Neuronal stem cell (in vitro differentiated cells): ENCODE results near the gene TNS1.
A peak's percentile ranks its signal among the peaks of the same experiment; 100 is the strongest.

Source experiments
- DNase-seq: peaks from one replicate; pipeline ENCODE4 v3.0.0-alpha.2; 2013; ENCODE audit warnings: low spot score
- H2AFZ ChIP-seq: one replicate; pipeline ENCODE4 v1.6.1; 2013; ENCODE audit warnings: mild to moderate bottlenecking, low read length, inconsistent platforms
- H2AK5ac ChIP-seq: 2 replicates; pipeline ENCODE4 v1.6.1; 2013; ENCODE audit warnings: low read depth, mild to moderate bottlenecking, inconsistent platforms, low read length, moderate library complexity, mixed read lengths
- H2BK120ac ChIP-seq: 2 replicates; pipeline ENCODE4 v1.6.1; 2013; ENCODE audit warnings: low read depth, mild to moderate bottlenecking, inconsistent platforms, low read length, moderate library complexity, mixed read lengths
- H2BK12ac ChIP-seq: one replicate; pipeline ENCODE4 v1.6.1; 2013; ENCODE audit warnings: low read length, inconsistent platforms
- H2BK15ac ChIP-seq: 2 replicates; pipeline ENCODE4 v1.6.1; 2013; ENCODE audit warnings: mild to moderate bottlenecking, low read length, inconsistent platforms, mixed read lengths
- H2BK5ac ChIP-seq: one replicate; pipeline ENCODE4 v1.6.1; 2013; ENCODE audit warnings: inconsistent platforms, mild to moderate bottlenecking, low read length, moderate library complexity
- H3K14ac ChIP-seq: one replicate; pipeline ENCODE4 v1.6.1; 2013; ENCODE audit warnings: low read length, inconsistent platforms
- H3K18ac ChIP-seq: 2 replicates; pipeline ENCODE4 v1.6.1; 2013; ENCODE audit warnings: low read length, inconsistent platforms
- H3K23ac ChIP-seq: 2 replicates; pipeline ENCODE4 v1.6.1; 2013; ENCODE audit warnings: low read depth, mild to moderate bottlenecking, mixed read lengths, low read length, inconsistent platforms; ENCODE audit not compliant: poor library complexity
- H3K27ac ChIP-seq: replicated peaks from 3 replicates; pipeline ENCODE4 v1.5.1; 2013; ENCODE audit warnings: low read length, inconsistent platforms
- H3K27me3 ChIP-seq, 3 experiments: 2 replicates each; pipeline ENCODE4 v1.6.1; 2013; ENCODE audit warnings: low read length in 3 of 3, mild to moderate bottlenecking in 2 of 3, inconsistent platforms in 1 of 3, low read depth in 1 of 3, mixed read lengths in 1 of 3, moderate library complexity in 1 of 3; ENCODE audit not compliant: control insufficient read depth in 3 of 3, insufficient read depth in 3 of 3
- H3K36me3 ChIP-seq, 2 donors: replicated peaks in 1 of 2; 2 replicates each; pipeline ENCODE4 v1.6.1; 2013; ENCODE audit warnings: low read length in 2 of 2; ENCODE audit not compliant: control insufficient read depth in 2 of 2, insufficient read depth in 2 of 2
- H3K4ac ChIP-seq: 2 replicates; pipeline ENCODE4 v1.6.1; 2013; ENCODE audit warnings: inconsistent platforms, mild to moderate bottlenecking, low read length, moderate library complexity
- H3K4me1 ChIP-seq, 2 donors: 1 replicate in 1 of 2; 2 replicates in 1 of 2; pipeline ENCODE4 v1.6.1; 2013; ENCODE audit warnings: low read length in 2 of 2, low read depth in 1 of 2; ENCODE audit not compliant: control insufficient read depth in 2 of 2, insufficient read depth in 1 of 2
- H3K4me2 ChIP-seq: one replicate; pipeline ENCODE4 v1.6.1; 2013; ENCODE audit warnings: mild to moderate bottlenecking, low read length, inconsistent platforms; ENCODE audit not compliant: insufficient read depth, poor library complexity, severe bottlenecking
- H3K4me3 ChIP-seq, 2 donors: 2 replicates each; pipeline ENCODE4 v1.5.1; 2013; ENCODE audit warnings: low read length in 2 of 2, mild to moderate bottlenecking in 2 of 2, inconsistent platforms in 1 of 2, moderate library complexity in 1 of 2
- H3K79me1 ChIP-seq: one replicate; pipeline ENCODE4 v1.6.1; 2013; ENCODE audit warnings: low read depth, mild to moderate bottlenecking, inconsistent platforms, low read length, moderate library complexity
- H3K9ac ChIP-seq: one replicate; pipeline ENCODE4 v1.6.1; 2013; ENCODE audit warnings: mild to moderate bottlenecking, low read depth, low read length, inconsistent platforms; ENCODE audit not compliant: poor library complexity
- H3K9me3 ChIP-seq, 2 donors: replicated peaks in 1 of 2; 2 replicates each; pipeline versions ENCODE3 to v1.6.1; 2013; ENCODE audit warnings: low read length in 2 of 2, mild to moderate bottlenecking in 2 of 2, inconsistent platforms in 1 of 2, low read depth in 1 of 2, mixed read lengths in 1 of 2, moderate library complexity in 1 of 2; ENCODE audit not compliant: control insufficient read depth in 2 of 2, insufficient read depth in 1 of 2
- H4K8ac ChIP-seq: one replicate; pipeline ENCODE4 v1.6.1; 2013; ENCODE audit warnings: low read depth, mild to moderate bottlenecking, inconsistent platforms, low read length, moderate library complexity
- H4K91ac ChIP-seq: one replicate; pipeline ENCODE4 v1.6.1; 2013; ENCODE audit warnings: low read length, low read depth, mild to moderate bottlenecking, inconsistent platforms; ENCODE audit not compliant: poor library complexity
- WGBS, 2 donors: extraction: QIAGEN DNeasy Blood & Tissue Kit; methylation state at CpG; one replicate each; pipeline ENCODE4 v1.1.7; 2013; ENCODE audit warnings: missing lambda C conversion rate in 2 of 2, mixed read lengths in 1 of 2; ENCODE audit not compliant: insufficient read length in 2 of 2, insufficient replicate concordance in 1 of 2; ENCODE audit errors: extremely low coverage in 2 of 2; 5-methylcytosine and 5-hydroxymethylcytosine counted together

The TNS1 gene

GRCh38 chr2:217954051-217954450 lies 48.7 kb downstream of the TNS1 start:
- no peak overlapping the region for H2BK120ac ChIP-seq
- no peak overlapping the region for H3K14ac ChIP-seq
- H3K4me1 ChIP-seq, result peaks cover 0 to 4% of the 10 kb centered on the region in 2 donors
- H4K8ac ChIP-seq, result no peak overlapping the region
- peaks cover 0 to 2% (median 0%) of the 10 kb centered on the region in 3 experiments for H3K27me3 ChIP-seq
- H2AK5ac ChIP-seq, result no peak overlapping the region
- no CpG with 5 or more reads among the region's 9 CpGs for WGBS, 2 donors
- DNase-seq, result no peak
- no peak overlapping the region for H3K4me3 ChIP-seq
- H3K23ac ChIP-seq, result no peak overlapping the region
- H3K36me3 ChIP-seq, result no peaks in the 10 kb centered on the region
- no peaks in the 10 kb centered on the region for H3K9me3 ChIP-seq
- H2AFZ ChIP-seq, result no peak overlapping the region
- H2BK5ac ChIP-seq, result no peak overlapping the region
- H2BK15ac ChIP-seq, result no peak overlapping the region
- no peak overlapping the region for H3K9ac ChIP-seq
- no peak overlapping the region for H2BK12ac ChIP-seq
- no peak overlapping the region for H3K4me2 ChIP-seq
- no peak overlapping the region for H4K91ac ChIP-seq
- no peaks in the 10 kb centered on the region for H3K79me1 ChIP-seq
- no peak overlapping the region for H3K27ac ChIP-seq
- H3K4ac ChIP-seq, result no peak overlapping the region
- no peak overlapping the region for H3K18ac ChIP-seq

GRCh38 chr2:217953531-217953932 lies 49.3 kb downstream of the TNS1 start:
- Histone ChIP-seq H2AK5ac (no peak overlapping the region), H3K79me1 (no peaks in the 10 kb centered on the region), H3K4ac (no peak overlapping the region), H4K91ac (no peak overlapping the region), H3K36me3 (no peaks in the 10 kb centered on the region), H2BK15ac (peak overlapping the region; percentile 20), H3K14ac (no peak overlapping the region), H3K27ac (no peak overlapping the region), H3K4me2 (no peak overlapping the region), H3K18ac (no peak overlapping the region), H3K9ac (no peak overlapping the region), H3K9me3 (no peaks in the 10 kb centered on the region), H2BK12ac (no peak overlapping the region), H2BK5ac (no peak overlapping the region), H4K8ac (no peak overlapping the region), H3K27me3 (peaks cover 0 to 2% (median 0%) of the 10 kb centered on the region in 3 experiments), H2BK120ac (no peak overlapping the region), H3K23ac (no peak overlapping the region), H3K4me1 (peaks cover 0 to 6% of the 10 kb centered on the region in 2 donors), H3K4me3 (no peak overlapping the region), H2AFZ (no peak overlapping the region)
- WGBS, 2 donors, result no CpG with 5 or more reads among the region's 6 CpGs
- DNase-seq, result no peak

- H3K79me1 ChIP-seq, result no peaks in the 10 kb centered on the region
- H3K27ac ChIP-seq, result no peak overlapping the region
- H3K4me1 ChIP-seq, result peaks cover 0 to 6% of the 10 kb centered on the region in 2 donors
- no peak overlapping the region for H3K4me2 ChIP-seq
- H2BK5ac ChIP-seq, result no peak overlapping the region
- H3K23ac ChIP-seq, result peak overlapping the region; percentile 34
- no peaks in the 10 kb centered on the region for H3K36me3 ChIP-seq
- H4K8ac ChIP-seq, result no peak overlapping the region
- no peak for DNase-seq
- H2AFZ ChIP-seq, result no peak overlapping the region
- no peak overlapping the region for H3K4ac ChIP-seq
- no peak overlapping the region for H2BK12ac ChIP-seq
- no peaks in the 10 kb centered on the region for H3K9me3 ChIP-seq
- H2BK15ac ChIP-seq, result no peak overlapping the region
- no CpG with 5 or more reads among the region's 7 CpGs for WGBS, 2 donors
- no peak overlapping the region for H2AK5ac ChIP-seq
- no peak overlapping the region for H3K18ac ChIP-seq
- no peak overlapping the region for H4K91ac ChIP-seq
- no peak overlapping the region for H3K4me3 ChIP-seq
- peaks cover 0 to 2% (median 0%) of the 10 kb centered on the region in 3 experiments for H3K27me3 ChIP-seq
- H2BK120ac ChIP-seq, result no peak overlapping the region
- no peak overlapping the region for H3K9ac ChIP-seq
- H3K14ac ChIP-seq, result no peak overlapping the region
These were observed 49.7 kb downstream of the TNS1 start for GRCh38 chr2:217953011-217953481.

GRCh38 chr2:217952409-217952808 lies 50.4 kb downstream of the TNS1 start:
- H2BK15ac ChIP-seq, result no peak overlapping the region
- no peaks in the 10 kb centered on the region for H3K9me3 ChIP-seq
- H3K23ac ChIP-seq, result no peak overlapping the region
- peaks cover 3 to 6% of the 10 kb centered on the region in 2 donors for H3K4me1 ChIP-seq
- H3K36me3 ChIP-seq, result no peaks in the 10 kb centered on the region
- peak overlapping the region; percentile 60 for H3K18ac ChIP-seq
- no peak overlapping the region for H4K8ac ChIP-seq
- no peak overlapping the region for H2BK5ac ChIP-seq
- H3K4me2 ChIP-seq, result no peak overlapping the region
- DNase-seq, result no peak
- H2BK120ac ChIP-seq, result no peak overlapping the region
- no CpG with 5 or more reads among the region's 7 CpGs for WGBS, 2 donors
- H4K91ac ChIP-seq, result no peak overlapping the region
- H3K14ac ChIP-seq, result no peak overlapping the region
- H3K79me1 ChIP-seq, result no peaks in the 10 kb centered on the region
- H3K9ac ChIP-seq, result no peak overlapping the region
- no peak overlapping the region for H3K4ac ChIP-seq
- no peak overlapping the region for H3K27ac ChIP-seq
- no peak overlapping the region for H2AK5ac ChIP-seq
- no peak overlapping the region for H3K4me3 ChIP-seq
- H2AFZ ChIP-seq, result no peak overlapping the region
- H2BK12ac ChIP-seq, result peak overlapping the region; percentile 11
- H3K27me3 ChIP-seq, result peaks cover 0 to 2% (median 0%) of the 10 kb centered on the region in 3 experiments
